GM04503 (cell line): ENCODE data around the gene DLG2.

Experiments used
- DNase-seq: peaks from one replicate; pipeline ENCODE4 v3.0.0-alpha.2; 2012; ENCODE audit warnings: low read depth

DLG2 gene

GRCh38 chr11:84260862-84261261 is 1366.3 kb downstream of the DLG2 start:
- DNase-seq, result no peak

DNA sequence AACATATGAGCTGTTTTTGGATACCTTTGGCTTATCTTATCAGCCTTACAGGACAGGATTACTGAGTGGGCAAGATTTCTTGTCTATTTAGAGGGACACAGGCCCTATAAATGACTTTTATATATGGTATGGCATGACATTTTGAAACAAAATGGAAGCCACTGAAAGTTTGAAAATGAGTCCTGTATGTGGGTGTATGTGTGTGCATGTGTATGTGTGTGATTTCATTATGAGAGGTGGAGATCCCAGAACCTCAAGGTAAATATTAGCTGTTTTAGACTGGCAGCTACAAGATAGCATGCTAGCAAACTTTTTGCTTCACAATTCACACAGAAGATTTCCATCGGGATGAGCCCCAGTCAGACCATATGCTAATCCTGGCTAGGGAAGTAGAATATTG is 1370.5 kb downstream of the DLG2 start:
- no peak for DNase-seq

GRCh38 chr11:84255483-84255882 is 1371.7 kb downstream of the DLG2 start:
- no peak for DNase-seq

DNA sequence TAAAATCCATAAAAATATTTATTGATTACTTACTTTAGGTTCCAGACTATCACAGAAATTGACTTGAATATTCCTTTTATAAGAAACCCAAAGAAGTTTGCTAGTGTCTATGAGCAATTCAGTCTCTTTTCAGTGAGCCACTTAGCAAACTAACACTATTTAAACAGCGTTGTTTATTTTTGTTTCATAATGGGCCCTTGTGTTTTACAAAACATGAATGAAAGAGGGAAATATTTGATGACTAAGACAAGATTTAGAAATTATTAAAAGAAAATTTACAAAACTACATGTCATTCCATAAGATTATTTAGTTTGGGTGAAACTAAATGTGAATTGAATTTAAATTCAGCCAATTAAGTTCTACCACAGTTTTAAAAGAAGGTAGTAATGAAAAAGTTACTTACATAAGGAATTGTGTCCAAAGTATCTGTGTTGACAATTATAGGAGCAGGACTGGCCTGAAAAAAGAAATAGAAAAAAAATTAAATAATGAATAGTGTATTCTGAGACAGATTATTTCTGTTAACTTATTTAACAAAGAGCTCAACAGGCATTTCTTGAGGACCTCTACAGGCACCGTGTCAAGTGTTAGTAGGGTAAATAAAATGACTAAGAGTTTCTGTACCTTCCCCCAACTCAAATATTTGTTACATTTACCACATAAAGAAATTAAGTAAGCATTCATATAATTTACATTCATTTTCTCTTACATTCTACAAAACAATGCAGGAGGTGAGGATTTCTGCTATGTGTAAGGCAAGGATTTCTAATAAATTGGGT is 1376.1 kb downstream of the DLG2 start:
- no peak for DNase-seq

- no peak for DNase-seq
Measured at GRCh38 chr11:84249344-84250135, 1377.6 kb downstream of the DLG2 start.

DNA sequence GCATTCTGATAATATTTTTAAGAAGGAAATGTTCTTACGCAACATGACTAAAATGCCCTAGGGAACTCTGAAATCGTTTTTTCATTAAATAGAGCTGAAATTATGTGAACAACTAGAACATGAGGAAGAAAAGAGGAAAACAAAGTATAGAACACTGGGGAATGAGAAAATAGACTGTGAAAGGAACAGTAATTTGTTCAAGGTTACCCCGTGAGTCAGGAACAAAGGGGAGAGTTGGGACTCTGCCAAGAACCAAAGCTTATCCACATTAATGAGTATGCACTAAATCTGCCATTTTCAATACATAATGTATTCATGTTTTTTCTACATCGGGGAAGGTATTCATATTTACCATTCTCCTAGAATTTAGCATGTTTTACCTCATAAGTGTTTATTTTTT is 1379.2 kb downstream of the DLG2 start:
- DNase-seq, result no peak

DNA sequence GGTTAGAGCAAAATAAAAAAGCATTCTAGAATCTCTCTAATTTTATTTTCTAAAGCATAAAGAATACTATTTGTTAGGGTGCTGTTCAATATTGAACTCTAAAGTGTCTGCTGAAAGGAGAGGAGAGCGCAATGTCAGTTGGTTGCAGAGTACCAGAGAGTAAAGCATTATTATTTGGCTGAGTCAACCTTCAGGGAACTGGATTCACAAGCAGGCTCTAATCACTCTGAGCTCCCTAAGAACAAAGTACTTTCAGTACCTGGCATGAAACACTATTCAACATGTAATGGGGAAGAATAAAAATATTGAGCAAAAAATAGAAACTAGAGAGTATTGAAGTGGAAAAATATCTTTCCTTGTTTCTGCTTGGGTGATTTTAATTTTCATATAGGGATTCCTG is 1380.0 kb downstream of the DLG2 start:
- no peak for DNase-seq

- DNase-seq, result no peak
Measured at GRCh38 chr11:84243629-84244263, 1383.4 kb downstream of the DLG2 start.

GRCh38 chr11:84241343-84242131 is 1385.6 kb downstream of the DLG2 start:
- no peak for DNase-seq

DNA sequence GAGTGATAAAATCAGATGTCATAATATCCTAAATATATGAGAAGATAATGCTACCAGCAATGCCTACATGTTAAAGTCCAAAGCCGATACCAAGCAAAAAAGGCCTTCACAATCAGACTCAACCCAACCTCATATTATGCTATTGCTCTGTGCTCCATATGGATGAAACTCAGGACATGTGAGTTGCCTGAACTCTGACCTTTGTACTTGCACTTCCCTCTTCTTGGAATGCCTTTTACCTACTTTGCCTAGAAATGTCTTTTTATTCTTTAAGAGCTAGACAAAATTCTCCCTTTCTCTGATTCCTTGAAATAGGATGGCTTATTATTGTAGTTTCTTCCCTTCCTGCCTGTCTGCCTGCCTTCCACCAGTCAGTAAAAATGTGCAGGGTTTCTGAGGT is 1386.3 kb downstream of the DLG2 start:
- DNase-seq, result no peak

DNA sequence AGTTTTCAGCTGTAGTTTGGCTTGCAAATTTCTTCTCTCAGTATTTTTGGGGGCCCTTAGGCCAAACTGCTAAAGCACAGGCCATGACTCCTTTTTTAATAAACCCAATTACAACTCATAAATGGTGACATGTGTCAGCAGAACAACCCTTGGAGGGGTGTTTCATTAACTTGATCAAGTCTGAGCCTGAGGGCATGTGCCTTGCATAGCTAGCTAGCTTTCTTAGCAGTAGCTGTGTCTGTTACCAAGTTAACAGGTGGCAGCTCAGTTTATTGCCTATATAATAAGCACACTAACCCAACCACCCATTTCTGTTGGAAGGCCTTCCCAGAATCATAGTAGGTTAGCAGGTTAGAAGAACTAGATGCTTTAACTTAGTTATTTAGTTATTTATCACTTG is 1390.7 kb downstream of the DLG2 start:
- DNase-seq, result no peak

DNA sequence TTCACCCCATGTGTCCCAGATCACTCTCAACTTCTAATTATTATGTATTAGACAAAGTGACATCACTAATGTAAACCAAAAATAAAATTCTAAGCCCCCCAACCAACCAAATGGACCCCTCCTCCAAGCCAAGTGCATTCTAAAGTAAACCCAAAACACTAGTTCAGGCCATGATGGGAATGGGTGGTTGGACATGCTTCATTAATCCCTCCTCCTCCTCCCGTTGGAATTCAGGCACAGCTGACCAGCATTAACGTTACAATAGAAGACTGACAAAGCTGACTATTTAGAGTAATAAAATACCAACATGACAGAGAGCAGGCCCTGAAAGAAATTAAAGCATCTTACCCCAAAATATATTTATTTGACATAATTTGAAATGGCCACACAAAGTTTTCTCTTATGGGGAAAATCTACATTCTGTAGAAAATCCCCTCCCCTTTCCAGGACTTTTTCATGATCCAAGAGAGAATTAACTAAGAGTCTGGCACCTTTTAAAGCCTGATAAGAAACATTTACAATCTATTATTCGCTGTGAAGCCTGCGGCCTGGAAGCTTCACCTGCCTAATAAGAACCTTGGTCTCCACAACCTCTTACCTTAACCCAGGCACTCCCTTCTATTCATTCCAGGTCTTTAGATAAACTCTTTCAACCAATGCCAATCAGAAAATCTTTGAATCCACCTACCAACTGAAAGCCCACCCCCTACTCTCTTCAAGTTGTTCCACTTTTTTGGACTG is 1392.5 kb downstream of the DLG2 start:
- no peak for DNase-seq

- no peak for DNase-seq
Measured at GRCh38 chr11:84234011-84234410, 1393.1 kb downstream of the DLG2 start.

DNA sequence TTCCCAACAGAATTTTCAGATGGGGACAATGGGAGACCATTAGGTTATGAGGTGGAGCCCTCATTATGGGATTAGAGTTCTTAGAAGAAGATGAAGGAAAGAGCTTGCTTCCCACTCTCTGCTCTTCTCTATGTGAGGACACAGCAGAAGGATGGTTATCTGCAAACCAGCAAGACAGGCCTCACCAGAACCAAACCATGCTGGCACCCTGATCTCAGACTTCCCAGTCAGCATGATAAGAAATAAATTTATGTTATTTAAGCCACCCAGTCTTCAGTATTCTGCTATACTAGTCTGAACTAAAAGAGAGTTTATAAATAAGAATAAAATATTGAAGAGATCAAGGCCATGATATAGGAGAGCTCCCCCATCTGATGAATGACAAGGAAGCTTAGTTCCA is 1394.6 kb downstream of the DLG2 start:
- DNase-seq, result no peak

DNA sequence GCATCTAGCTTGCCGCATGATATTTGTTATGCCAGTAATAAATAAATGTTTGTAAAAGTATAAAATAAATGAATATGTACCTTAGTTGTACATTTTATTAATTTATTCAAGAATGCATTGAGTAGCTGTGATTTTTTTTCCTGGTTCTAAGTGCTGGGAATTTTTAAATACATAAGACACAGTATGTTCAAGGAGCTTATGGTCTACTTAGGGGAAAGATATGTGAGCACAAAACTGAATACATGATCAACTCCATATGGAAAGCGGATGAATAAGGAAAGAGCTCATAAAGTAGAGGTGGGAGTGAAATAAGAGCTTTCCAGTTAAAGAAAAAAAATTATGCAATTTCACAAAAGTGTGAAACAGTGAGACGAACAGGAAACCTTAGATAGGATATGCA is 1396.7 kb downstream of the DLG2 start:
- DNase-seq, result no peak

GRCh38 chr11:84227970-84228665 is 1399.0 kb downstream of the DLG2 start:
- DNase-seq, result no peak

DNA sequence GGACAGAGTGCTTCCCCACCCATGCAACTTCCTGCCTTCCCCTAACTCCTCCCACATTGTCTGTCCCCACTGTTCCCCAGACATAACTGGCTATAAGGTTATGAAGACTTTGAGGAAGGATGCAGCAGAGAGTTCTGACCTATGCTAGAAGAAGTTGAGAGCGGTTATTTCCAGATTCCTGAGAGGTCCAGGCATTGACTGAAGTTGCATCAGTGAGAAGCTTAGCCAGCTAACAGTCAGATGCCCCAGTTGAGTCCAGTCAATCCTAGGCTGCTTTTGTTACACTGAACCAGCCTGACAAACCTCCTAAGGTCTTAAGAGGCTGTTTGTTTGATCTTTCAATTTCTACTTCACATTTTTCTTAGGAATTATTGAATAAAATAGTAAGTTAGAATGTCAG is 1403.1 kb downstream of the DLG2 start:
- DNase-seq, result no peak

GRCh38 chr11:84218318-84218717 is 1408.8 kb downstream of the DLG2 start:
- no peak for DNase-seq

GRCh38 chr11:84215672-84216071 is 1411.5 kb downstream of the DLG2 start:
- no peak for DNase-seq

DNA sequence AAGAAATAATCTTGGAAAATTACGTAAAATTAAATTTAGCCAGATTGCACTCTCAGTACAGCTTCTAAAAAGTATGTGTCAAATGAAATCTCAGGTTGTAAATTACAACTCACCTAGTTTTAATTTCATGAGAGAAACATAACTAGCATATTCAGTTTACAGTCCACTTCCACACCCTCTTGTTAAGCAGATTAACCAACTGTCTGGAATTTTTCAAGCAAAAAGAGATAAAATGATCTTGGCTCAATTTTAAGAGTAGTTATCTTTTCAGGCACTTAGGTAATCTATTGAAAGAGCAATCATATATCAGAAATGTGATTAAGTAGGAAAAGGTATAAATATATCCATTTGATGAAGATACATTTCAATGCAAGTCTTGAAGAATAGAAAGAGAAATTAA is 1412.6 kb downstream of the DLG2 start:
- DNase-seq, result no peak
